ENCODE results near the gene IL13. TPM values are rescaled to one million over a fixed set of nuclear protein-coding genes. Genes with fewer than 3 reads are reported as not detected.

Gene IL13
- total RNA-seq, 1 experiment from 2014 or later, result not detected

DNA sequence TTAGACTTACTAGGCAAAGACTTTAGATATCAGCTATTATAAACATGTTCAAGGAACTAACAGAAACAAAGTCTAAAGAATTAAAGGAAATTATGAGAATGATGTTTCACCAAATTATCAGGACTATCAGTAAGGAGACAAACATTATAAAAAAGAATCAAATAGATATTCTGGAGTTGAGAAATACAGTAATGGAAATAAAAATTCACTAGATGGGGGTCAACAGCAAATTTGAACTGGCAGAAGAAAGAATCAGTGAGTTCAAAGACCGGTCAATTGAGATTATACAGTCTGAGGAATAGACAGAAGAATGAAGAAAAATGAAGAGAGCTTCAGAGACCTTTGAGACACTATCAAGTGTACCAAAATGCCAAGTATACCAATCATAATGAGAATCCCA lies 9.6 kb upstream of the IL13 start (continued):
- TF ChIP-seq, protein P1, sequence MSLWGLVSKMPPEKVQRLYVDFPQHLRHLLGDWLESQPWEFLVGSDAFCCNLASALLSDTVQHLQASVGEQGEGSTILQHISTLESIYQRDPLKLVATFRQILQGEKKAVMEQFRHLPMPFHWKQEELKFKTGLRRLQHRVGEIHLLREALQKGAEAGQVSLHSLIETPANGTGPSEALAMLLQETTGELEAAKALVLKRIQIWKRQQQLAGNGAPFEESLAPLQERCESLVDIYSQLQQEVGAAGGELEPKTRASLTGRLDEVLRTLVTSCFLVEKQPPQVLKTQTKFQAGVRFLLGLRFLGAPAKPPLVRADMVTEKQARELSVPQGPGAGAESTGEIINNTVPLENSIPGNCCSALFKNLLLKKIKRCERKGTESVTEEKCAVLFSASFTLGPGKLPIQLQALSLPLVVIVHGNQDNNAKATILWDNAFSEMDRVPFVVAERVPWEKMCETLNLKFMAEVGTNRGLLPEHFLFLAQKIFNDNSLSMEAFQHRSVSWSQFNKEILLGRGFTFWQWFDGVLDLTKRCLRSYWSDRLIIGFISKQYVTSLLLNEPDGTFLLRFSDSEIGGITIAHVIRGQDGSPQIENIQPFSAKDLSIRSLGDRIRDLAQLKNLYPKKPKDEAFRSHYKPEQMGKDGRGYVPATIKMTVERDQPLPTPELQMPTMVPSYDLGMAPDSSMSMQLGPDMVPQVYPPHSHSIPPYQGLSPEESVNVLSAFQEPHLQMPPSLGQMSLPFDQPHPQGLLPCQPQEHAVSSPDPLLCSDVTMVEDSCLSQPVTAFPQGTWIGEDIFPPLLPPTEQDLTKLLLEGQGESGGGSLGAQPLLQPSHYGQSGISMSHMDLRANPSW (CRISPR knock-in tag; conservative IDR thresholded peaks at IDR 0.05; ENCODE audit: low read depth), result no peak
- TF ChIP-seq, protein P2, sequence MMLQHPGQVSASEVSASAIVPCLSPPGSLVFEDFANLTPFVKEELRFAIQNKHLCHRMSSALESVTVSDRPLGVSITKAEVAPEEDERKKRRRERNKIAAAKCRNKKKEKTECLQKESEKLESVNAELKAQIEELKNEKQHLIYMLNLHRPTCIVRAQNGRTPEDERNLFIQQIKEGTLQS (CRISPR knock-in tag; conservative IDR thresholded peaks at IDR 0.05), result no peak
- no peak for TF ChIP-seq IRF2 (CRISPR knock-in tag; IDR thresholded peaks at IDR 0.05; ENCODE audit: borderline replicate concordance, low read depth)
- no peak for TF ChIP-seq NFATC4 (CRISPR knock-in tag; IDR thresholded peaks at IDR 0.05)
- TF ChIP-seq SMAD4 (CRISPR knock-in tag; IDR thresholded peaks at IDR 0.05), result no peak
- TF ChIP-seq, protein P3, sequence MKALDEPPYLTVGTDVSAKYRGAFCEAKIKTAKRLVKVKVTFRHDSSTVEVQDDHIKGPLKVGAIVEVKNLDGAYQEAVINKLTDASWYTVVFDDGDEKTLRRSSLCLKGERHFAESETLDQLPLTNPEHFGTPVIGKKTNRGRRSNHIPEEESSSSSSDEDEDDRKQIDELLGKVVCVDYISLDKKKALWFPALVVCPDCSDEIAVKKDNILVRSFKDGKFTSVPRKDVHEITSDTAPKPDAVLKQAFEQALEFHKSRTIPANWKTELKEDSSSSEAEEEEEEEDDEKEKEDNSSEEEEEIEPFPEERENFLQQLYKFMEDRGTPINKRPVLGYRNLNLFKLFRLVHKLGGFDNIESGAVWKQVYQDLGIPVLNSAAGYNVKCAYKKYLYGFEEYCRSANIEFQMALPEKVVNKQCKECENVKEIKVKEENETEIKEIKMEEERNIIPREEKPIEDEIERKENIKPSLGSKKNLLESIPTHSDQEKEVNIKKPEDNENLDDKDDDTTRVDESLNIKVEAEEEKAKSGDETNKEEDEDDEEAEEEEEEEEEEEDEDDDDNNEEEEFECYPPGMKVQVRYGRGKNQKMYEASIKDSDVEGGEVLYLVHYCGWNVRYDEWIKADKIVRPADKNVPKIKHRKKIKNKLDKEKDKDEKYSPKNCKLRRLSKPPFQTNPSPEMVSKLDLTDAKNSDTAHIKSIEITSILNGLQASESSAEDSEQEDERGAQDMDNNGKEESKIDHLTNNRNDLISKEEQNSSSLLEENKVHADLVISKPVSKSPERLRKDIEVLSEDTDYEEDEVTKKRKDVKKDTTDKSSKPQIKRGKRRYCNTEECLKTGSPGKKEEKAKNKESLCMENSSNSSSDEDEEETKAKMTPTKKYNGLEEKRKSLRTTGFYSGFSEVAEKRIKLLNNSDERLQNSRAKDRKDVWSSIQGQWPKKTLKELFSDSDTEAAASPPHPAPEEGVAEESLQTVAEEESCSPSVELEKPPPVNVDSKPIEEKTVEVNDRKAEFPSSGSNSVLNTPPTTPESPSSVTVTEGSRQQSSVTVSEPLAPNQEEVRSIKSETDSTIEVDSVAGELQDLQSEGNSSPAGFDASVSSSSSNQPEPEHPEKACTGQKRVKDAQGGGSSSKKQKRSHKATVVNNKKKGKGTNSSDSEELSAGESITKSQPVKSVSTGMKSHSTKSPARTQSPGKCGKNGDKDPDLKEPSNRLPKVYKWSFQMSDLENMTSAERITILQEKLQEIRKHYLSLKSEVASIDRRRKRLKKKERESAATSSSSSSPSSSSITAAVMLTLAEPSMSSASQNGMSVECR (CRISPR knock-in tag; IDR thresholded peaks at IDR 0.05; ENCODE audit: borderline replicate concordance), result no peak
- TF ChIP-seq, protein P4, sequence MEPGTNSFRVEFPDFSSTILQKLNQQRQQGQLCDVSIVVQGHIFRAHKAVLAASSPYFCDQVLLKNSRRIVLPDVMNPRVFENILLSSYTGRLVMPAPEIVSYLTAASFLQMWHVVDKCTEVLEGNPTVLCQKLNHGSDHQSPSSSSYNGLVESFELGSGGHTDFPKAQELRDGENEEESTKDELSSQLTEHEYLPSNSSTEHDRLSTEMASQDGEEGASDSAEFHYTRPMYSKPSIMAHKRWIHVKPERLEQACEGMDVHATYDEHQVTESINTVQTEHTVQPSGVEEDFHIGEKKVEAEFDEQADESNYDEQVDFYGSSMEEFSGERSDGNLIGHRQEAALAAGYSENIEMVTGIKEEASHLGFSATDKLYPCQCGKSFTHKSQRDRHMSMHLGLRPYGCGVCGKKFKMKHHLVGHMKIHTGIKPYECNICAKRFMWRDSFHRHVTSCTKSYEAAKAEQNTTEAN (CRISPR knock-in tag; IDR thresholded peaks at IDR 0.05), result no peak
- no peak for TF ChIP-seq OVOL2 (CRISPR knock-in tag; IDR thresholded peaks at IDR 0.05; ENCODE audit: borderline replicate concordance)

DNA sequence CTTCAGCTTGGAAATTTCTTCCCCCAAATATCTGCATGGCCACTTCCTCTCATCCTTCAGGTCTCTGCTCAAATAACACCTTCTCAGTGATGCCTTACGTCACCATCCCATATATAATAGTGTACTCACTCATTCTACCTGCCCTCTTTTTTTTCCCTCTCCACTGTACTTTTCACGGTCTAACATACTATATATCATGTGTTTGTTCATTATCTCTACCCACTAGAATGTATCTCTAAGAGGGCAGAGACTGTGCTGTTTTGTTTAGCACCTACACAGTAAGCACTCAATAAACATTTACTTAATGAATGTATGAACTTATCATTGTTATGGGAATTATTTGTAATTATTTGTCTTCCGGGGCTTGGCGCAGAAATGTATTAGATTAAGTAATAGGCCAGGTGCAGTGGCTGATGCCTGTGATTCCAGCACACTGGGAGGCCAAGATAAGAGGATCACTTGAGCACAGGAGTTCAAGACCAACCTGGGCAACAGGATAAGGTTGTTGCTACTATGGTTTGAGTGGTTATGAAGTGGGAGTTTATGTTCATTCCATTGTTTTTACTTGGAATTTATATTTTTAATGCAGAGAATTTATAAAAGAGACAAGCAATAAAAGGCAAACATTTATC lies 6.0 kb upstream of the IL13 start:
- ATAC-seq (no peak), DNase-seq (ENCODE audit: low spot score) (no peak)
- Mint-ChIP-seq H3K27ac (no peak overlapping the region), H3K36me3 (peaks cover 2% of the 10 kb centered on the region; the same call in 1 of the 2 replicates), H3K4me3 (no peak overlapping the region), H3K9me3 (peaks cover 16% of the 10 kb centered on the region), H3K4me1 (peaks cover 11% of the 10 kb centered on the region), H3K27me3 (ENCODE audit: low read depth) (peaks cover 37% of the 10 kb centered on the region)
- CTCF ChIA-PET, result no interaction called here
- POLR2A ChIA-PET, result no interaction called here
- TF ChIP-seq, protein P5, sequence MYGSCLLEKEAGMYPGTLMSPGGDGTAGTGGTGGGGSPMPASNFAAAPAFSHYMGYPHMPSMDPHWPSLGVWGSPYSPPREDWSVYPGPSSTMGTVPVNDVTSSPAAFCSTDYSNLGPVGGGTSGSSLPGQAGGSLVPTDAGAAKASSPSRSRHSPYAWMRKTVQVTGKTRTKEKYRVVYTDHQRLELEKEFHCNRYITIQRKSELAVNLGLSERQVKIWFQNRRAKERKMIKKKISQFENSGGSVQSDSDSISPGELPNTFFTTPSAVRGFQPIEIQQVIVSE (CRISPR knock-in tag; IDR thresholded peaks at IDR 0.05; ENCODE audit: borderline replicate concordance), result no peak
- TF ChIP-seq, protein P6, sequence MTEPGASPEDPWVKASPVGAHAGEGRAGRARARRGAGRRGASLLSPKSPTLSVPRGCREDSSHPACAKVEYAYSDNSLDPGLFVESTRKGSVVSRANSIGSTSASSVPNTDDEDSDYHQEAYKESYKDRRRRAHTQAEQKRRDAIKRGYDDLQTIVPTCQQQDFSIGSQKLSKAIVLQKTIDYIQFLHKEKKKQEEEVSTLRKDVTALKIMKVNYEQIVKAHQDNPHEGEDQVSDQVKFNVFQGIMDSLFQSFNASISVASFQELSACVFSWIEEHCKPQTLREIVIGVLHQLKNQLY (CRISPR knock-in tag; IDR thresholded peaks at IDR 0.05), result no peak
- TF ChIP-seq NFATC4 (CRISPR knock-in tag; IDR thresholded peaks at IDR 0.05) (no peak), ZNF219 (CRISPR knock-in tag; IDR thresholded peaks at IDR 0.05; ENCODE audit: borderline replicate concordance) (no peak), MYBL2 (CRISPR knock-in tag; IDR thresholded peaks at IDR 0.05) (no peak), ZNF416 (CRISPR knock-in tag; IDR thresholded peaks at IDR 0.05) (no peak), GRHL2 (CRISPR knock-in tag; IDR thresholded peaks at IDR 0.05; ENCODE audit: insufficient replicate concordance, severe bottlenecking) (no peak), KAT7 (CRISPR knock-in tag; IDR thresholded peaks at IDR 0.05; ENCODE audit: borderline replicate concordance) (no peak)
- TF ChIP-seq, protein P7, sequence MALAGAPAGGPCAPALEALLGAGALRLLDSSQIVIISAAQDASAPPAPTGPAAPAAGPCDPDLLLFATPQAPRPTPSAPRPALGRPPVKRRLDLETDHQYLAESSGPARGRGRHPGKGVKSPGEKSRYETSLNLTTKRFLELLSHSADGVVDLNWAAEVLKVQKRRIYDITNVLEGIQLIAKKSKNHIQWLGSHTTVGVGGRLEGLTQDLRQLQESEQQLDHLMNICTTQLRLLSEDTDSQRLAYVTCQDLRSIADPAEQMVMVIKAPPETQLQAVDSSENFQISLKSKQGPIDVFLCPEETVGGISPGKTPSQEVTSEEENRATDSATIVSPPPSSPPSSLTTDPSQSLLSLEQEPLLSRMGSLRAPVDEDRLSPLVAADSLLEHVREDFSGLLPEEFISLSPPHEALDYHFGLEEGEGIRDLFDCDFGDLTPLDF (CRISPR knock-in tag; IDR thresholded peaks at IDR 0.05), result no peak
- TF ChIP-seq, protein P3 (CRISPR knock-in tag; IDR thresholded peaks at IDR 0.05; ENCODE audit: borderline replicate concordance), result no peak
- TF ChIP-seq, protein P8, sequence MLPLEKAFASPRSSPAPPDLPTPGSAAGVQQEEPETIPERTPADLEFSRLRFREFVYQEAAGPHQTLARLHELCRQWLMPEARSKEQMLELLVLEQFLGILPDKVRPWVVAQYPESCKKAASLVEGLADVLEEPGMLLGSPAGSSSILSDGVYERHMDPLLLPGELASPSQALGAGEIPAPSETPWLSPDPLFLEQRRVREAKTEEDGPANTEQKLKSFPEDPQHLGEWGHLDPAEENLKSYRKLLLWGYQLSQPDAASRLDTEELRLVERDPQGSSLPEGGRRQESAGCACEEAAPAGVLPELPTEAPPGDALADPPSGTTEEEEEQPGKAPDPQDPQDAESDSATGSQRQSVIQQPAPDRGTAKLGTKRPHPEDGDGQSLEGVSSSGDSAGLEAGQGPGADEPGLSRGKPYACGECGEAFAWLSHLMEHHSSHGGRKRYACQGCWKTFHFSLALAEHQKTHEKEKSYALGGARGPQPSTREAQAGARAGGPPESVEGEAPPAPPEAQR (CRISPR knock-in tag; IDR thresholded peaks at IDR 0.05), result no peak

Data from WTC11 (cell line).